C4-2B (cell line): Measurements from ENCODE around the gene CUL4B.

Experiments used
- ZFX ChIP-seq: fragments of 450-650 bp; IDR thresholded peaks from 2 replicates; pipeline ENCODE4 v1.6.1; 2017
- TF ChIP-seq, protein P1 (sequence below): fragments of 450-650 bp; conservative IDR thresholded peaks from 2 replicates; pipeline ENCODE4 v1.5.1; 2017; ENCODE audit warnings: mild to moderate bottlenecking

DNA sequence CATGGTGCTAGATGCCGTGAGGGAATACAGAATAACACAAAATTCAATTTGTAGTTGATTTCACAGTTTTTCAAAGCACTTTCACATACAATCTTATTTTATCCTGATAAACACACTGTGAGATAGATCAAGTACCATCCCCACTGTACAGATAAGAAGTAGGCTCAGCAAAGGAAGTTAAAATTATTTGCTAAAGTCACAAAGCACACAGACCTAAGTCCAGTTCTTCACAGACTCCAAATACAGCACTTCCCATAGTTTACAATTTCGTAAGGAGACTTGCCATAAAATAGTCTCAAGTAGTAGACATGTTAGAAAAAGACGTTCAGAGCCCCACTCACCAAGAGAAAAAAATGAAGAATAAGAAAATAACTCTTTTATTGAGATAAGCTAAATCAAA, 7.8 kb upstream of the CUL4B start:
- TF ChIP-seq, protein P1, sequence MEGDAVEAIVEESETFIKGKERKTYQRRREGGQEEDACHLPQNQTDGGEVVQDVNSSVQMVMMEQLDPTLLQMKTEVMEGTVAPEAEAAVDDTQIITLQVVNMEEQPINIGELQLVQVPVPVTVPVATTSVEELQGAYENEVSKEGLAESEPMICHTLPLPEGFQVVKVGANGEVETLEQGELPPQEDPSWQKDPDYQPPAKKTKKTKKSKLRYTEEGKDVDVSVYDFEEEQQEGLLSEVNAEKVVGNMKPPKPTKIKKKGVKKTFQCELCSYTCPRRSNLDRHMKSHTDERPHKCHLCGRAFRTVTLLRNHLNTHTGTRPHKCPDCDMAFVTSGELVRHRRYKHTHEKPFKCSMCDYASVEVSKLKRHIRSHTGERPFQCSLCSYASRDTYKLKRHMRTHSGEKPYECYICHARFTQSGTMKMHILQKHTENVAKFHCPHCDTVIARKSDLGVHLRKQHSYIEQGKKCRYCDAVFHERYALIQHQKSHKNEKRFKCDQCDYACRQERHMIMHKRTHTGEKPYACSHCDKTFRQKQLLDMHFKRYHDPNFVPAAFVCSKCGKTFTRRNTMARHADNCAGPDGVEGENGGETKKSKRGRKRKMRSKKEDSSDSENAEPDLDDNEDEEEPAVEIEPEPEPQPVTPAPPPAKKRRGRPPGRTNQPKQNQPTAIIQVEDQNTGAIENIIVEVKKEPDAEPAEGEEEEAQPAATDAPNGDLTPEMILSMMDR, result no peak
- TF ChIP-seq ZFX, result no peak
